ENCODE measurements around the gene LAMA3. TPM values are rescaled to one million over a fixed set of nuclear protein-coding genes. Genes with fewer than 3 reads are reported as not detected.

Gene LAMA3
- total and polyA plus RNA-seq, 10 of the 15 experiments (the other 5 are each of a cell fraction or from before 2014, with no cell fraction given) = 0.37 to 6.5 (median 5.4) TPM

- Histone ChIP-seq H3K4me3 (no peak overlapping the region), H3K9me3 (replicated peaks; ENCODE audit: control insufficient read depth, insufficient read depth, low read length) (no peaks in the 10 kb centered on the region), H4K20me1 (ENCODE audit: control insufficient read depth, insufficient read depth) (no peaks in the 10 kb centered on the region), H3K9ac (ENCODE audit: control insufficient read depth, insufficient read depth, low read length) (no peak overlapping the region), H3K4me1 (ENCODE audit: control insufficient read depth, insufficient read depth, low read length) (peaks cover 46% of the 10 kb centered on the region), H3K79me2 (ENCODE audit: control insufficient read depth, insufficient read depth, low read length) (peaks cover 1% of the 10 kb centered on the region; the same call in 1 of the 2 replicates), H3K4me2 (ENCODE audit: control insufficient read depth, insufficient read depth) (peak overlapping the region; percentile 9; the same call in 1 of the 2 replicates), H3K27me3 (replicated peaks in 1 of 2; ENCODE audit: control insufficient read depth in 2 of 2, insufficient read depth in 2 of 2, low read length in 1 of 2) (no peaks in the 10 kb centered on the region), H2AFZ (ENCODE audit: control insufficient read depth, low read depth, low read length) (no peak overlapping the region), H3K36me3 (ENCODE audit: control insufficient read depth in 2 of 2, insufficient read depth in 2 of 2, low read length in 1 of 2) (no peaks in the 10 kb centered on the region), H3K27ac (ENCODE audit: control insufficient read depth, insufficient read depth) (no peak overlapping the region)
- in situ Hi-C loops (cut with MboI) = no loop called here
- TF ChIP-seq, protein P1, sequence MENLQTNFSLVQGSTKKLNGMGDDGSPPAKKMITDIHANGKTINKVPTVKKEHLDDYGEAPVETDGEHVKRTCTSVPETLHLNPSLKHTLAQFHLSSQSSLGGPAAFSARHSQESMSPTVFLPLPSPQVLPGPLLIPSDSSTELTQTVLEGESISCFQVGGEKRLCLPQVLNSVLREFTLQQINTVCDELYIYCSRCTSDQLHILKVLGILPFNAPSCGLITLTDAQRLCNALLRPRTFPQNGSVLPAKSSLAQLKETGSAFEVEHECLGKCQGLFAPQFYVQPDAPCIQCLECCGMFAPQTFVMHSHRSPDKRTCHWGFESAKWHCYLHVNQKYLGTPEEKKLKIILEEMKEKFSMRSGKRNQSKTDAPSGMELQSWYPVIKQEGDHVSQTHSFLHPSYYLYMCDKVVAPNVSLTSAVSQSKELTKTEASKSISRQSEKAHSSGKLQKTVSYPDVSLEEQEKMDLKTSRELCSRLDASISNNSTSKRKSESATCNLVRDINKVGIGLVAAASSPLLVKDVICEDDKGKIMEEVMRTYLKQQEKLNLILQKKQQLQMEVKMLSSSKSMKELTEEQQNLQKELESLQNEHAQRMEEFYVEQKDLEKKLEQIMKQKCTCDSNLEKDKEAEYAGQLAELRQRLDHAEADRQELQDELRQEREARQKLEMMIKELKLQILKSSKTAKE (IDR thresholded peaks at IDR 0.05; ENCODE audit: low read depth, poor library complexity, severe bottlenecking) = no peak
- TF ChIP-seq RBBP5 (conservative IDR thresholded peaks at IDR 0.05) = no peak
- no peak for TF ChIP-seq MYC (IDR thresholded peaks at IDR 0.05; ENCODE audit: insufficient read depth, insufficient read length, insufficient replicate concordance, low read length, severe bottlenecking)
- no peak for TF ChIP-seq ZNF384 (IDR thresholded peaks at IDR 0.05; ENCODE audit: borderline replicate concordance, low read depth, low read length)
- TF ChIP-seq SIX5 (IDR thresholded peaks at IDR 0.05; ENCODE audit: low read depth, low read length, severe bottlenecking) = no peak
- TF ChIP-seq EP300 (IDR thresholded peaks at IDR 0.05; ENCODE audit: borderline replicate concordance in 1 of 2, control insufficient read depth in 1 of 2, low read depth in 2 of 2, low read length in 2 of 2) = no peak
- no peak for TF ChIP-seq MTA3 (IDR thresholded peaks at IDR 0.05; ENCODE audit: borderline replicate concordance, low read length)
- no peak for TF ChIP-seq IRF3 (IDR thresholded peaks at IDR 0.05)
- TF ChIP-seq SRF (IDR thresholded peaks at IDR 0.05; ENCODE audit: low read depth in 2 of 2, low read length in 2 of 2) = no peak
- TF ChIP-seq YBX1 (IDR thresholded peaks at IDR 0.05) = no peak
- TF ChIP-seq TARDBP (IDR thresholded peaks at IDR 0.05; ENCODE audit: borderline replicate concordance) = no peak
- ChIA-PET RAD21 (ENCODE audit: unreplicated experiment) (interaction anchor here (1.0 to 2.1 kb wide), 3 partner anchors 34 to 116 kb away, joined by 3 to 6 read pairs (median 3); no protein-coding TSS in a partner anchor), CTCF (interaction anchor here (0.5 to 1.7 kb wide), 3 partner anchors 15 to 53 kb away, joined by 4 to 5 read pairs (median 4); no protein-coding TSS in a partner anchor), SMC1A (ENCODE audit: uncharacterized antibody, unreplicated experiment) (interaction anchor here (0.8 to 2.7 kb wide), 7 partner anchors 9 to 81 kb away, joined by 3 to 13 read pairs (median 4); no protein-coding TSS in a partner anchor), POLR2A (interaction anchor here (1.6 kb wide), 1 partner anchor 9 kb away, joined by 4 read pairs; no protein-coding TSS in a partner anchor)
- 51% methylated on average over 4 of the region's 4 CpGs for WGBS (ENCODE audit: insufficient coverage, insufficient replicate concordance, low lambda C conversion rate, missing lambda C conversion rate)
- FAIRE-seq = no peak
- intact Hi-C loops (cut with micrococcal nuclease; ENCODE audit: unreplicated experiment) = no loop called here
- BruUV-seq (replicated peaks) = no TSS peak
- no peak for DNase-seq (ENCODE audit: low read depth, low spot score)
- ATAC-seq = no peak
Observed at GRCh38 chr18:23998820-23999219, 309.6 kb downstream of the LAMA3 start.

Measured in GM12878 (cell line).